HG02870 (cell line): ENCODE results near the gene WDR86.

Source experiments
- ATAC-seq: cut with Tn5 transposase; IDR thresholded peaks from one replicate; pipeline ENCODE4 v1.9.1; 2021; ENCODE audit warnings: mild to moderate bottlenecking, moderate library complexity; ENCODE audit not compliant: unreplicated experiment

The WDR86 gene

DNA sequence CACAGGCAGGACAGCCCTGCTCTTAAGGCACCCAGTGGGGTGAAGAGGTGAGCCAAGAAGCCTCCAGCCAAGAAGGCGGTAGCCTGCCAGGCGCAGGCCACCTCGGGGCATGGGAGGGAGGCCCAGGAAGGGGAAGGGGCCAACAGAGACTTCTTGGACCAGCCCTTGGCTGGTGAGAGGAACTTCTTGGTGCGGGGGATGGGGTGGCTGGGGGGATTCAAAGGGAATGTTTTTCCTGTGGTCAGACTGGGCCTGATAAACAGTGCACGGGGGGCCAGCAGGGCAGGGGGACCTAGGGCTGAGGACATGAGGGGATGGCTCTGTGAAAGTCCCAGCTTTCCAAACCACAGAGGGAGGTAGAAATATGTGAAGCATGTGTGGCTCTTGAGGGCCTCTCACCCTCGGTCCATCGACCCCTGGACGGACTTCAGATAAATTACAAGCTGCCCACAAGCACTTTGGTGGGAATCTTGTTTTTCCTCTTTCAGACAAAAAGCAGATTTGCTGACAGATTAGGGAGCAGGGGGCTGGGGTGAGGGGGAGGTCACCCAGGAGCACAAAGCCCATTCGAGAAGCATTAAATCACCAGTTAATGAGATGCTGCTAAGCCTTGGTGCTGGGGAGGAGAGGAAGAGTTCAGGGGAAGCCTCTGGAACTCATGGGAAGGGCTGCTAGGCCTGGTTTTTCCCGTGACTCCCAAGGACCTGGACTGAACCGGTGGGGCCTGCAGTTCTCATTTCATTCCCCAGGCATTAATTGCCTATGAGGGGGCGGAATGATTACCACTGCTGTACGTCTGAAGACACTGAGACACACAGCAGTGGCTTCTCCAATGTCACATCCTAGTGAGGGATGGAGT, 18.8 kb upstream of the WDR86 start:
- ATAC-seq = no peak

DNA sequence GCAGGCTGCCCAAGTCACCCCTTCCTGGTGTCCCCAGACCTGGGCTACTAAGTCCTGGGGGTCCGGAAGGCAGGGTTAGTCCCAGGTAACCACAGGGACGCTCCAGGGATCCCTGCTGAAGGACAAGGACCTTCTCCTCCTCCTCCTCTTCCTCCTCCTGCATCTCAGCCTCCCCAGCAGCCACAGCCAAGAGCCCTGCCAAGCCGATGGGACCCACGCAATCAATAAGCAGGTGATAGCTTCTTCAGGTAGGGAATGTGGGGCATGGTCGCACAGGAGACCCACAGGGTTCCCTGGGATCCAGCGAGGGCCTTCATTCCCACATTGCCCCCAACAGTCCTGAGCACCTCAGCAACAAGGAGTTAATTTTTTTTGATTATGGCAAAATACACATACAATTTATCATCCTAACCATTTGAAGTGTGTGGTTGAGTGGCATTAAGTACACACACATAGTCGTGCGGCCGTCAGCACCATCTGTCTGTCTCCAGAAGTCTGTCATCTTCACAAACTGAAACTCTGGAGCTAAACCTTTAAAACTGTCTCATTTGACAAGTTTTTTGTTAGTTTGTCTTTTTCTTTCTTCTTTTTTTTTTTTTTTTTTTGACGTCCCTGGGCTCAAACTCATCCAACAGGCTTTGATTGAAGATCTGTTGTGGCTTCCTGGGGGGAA, 18.0 kb upstream of the WDR86 start:
- no peak for ATAC-seq

DNA sequence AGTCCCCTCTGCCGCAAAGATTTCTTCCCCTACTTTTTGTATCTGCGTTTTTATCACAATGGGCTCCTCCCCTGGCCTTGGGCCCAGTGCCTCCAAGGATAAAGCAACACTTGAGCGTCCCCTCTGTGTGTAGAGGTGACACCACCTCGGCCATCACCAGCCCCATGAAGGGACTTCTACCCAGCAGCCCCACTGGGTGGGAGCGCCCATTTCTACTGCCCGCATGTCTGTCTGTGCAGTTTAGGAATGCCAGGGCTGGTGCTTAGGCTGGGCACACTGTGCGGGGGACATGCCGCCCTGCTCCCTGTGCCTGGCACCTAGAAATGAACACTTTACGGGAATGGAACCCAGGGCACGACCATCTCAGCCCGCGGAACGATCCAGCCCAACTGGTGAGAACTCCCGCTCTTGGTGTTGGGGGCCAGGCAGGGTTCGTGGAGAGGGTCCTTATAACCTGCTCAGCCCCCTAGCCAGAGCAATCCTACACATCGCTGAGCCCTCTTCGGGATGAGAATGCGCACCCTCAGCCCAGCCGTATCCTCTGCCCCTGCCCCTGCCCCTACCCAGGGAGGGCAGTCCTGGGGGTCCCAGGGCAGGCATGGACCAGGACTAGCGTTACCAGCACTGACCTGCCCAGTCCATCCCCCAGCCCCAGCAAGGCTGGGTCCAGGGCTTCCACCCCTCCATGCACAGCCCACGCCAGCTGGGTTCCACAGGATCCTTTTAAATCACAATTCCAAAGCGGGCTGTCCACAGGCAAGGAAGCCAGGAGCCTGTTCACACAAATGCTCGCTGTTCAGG, 17.3 kb upstream of the WDR86 start:
- ATAC-seq = no peak

DNA sequence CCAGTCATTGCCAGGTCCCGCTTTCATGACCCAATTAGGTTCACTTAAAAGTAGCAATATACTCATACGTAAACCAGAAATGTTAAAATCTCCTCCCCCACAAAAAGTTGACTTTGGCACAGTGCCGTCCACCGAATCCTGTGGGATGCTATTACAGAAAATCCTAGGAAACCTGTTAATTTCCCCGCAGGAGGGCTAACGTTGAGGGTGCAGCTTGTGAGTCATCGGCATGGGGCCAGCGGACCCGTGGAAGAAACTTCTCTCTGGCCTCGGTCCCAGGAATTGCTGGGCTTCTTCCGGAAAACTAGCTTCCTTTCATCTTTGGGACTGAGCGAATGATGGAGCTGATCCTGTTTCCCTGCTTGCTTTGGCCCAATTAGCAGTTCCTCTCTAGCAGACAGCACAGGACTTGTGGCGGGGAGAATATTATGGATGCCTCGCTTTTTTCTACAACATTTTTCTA, 16.6 kb upstream of the WDR86 start:
- ATAC-seq = no peak

DNA sequence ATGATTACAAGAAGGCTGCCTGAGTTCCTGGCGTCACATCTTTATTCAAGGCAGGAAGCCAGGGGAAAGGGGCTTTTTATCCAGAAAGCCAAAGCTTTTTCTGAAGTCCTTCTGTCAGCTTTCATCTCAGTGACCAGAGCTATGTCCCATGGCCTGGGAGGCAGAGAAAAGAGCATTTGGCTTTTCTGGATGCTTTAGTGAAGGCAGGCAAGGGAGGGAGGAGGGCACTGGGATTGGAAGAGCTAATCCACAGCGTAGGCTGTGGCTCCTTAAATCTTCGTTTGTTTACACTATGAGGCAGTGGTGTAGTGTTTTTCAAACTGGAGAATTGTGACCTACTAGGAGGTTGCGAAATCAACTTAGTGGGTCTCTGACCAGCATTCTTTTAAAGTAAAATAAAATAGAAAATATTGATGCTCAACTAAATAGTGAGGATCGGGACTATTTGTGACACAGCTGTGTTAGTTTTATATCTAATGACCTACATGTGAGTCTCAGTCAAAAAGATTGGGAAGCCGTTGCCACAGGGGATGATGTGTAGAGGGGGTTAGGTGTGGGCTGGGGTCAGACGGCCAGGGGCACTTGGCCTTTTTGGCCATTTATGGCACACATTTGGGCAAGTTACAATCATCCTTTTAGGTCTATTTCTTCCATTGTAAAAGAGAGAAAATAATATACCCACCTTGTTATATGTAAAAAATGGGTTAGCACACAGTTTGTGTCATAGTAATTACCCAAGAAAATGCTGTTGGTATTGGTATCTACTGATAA, 16.0 kb upstream of the WDR86 start:
- no peak for ATAC-seq

DNA sequence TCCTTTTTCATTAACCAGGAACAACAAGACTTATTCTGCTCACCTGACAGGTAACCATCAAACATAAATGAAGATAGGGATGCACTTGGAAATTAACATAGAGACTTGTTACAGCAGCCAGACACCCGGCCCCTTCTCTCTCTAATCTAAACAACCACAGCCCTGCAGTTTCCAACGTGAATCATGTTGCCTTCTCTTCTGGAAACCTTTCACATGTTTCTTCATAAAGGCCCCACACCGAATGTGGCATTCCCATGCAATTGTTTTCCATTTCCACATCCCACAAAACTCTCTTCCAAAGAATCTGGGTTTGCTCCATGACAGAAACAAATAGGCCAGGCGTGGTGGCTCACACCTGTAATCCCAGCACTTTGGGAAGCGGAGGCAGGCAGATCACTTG, 15.0 kb upstream of the WDR86 start:
- no peak for ATAC-seq

DNA sequence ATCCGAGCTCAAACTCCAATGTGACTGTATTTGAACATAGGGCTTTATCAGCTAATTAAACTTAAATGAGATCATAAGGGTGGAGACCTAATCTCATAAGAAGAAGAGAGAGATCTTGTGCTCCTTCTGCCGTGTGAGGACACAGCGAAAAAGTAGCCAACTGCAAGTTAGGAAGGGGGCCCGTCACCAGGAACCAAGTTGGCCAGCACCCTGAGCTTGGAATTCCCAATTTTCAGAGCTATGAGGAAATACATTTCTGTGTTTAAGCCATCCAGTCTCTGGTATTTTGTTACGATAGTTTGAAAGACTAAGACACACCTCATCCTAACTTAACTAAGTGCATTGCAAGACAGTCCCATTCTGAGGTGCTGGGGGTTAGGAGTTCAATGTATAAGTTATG, 14.1 kb upstream of the WDR86 start:
- no peak for ATAC-seq

DNA sequence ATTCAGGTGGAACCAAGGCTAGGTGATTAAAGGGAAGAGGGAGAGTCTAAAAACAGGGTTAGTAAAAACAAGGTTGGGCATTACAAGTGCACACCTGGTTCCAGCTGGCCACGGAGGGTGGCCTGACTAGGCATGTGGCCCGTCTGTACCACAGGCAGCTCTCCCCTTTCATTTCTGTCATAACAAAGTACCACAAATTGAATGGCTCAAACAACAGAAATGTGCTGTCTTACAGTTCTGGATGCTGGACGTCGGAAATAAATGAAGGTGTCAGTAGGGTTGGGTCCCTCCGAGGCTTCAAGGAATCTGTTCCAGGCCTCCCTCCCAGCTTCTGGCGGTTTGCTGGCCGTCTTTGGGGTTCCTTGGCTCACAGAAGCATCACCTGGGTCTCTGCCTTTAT, 13.4 kb upstream of the WDR86 start:
- ATAC-seq = no peak

DNA sequence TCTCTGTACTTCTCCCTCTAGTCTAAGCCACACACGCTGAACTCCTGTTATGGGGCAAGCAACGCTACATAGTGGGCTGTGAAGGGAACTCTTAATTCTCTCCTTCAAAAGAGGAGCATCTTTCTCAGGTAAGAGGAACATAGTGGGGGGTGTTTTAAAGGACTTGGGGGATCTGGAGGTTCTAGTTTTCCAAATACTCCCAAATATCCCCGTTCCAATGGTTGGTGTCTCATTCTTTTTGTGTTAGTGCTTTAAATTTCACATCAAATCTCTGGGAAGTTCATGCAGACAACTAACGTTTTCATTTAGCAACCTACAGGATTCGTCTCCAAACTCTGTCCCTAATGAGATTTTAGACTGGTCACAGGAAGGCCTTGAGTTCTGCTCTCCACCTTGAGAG, 12.4 kb upstream of the WDR86 start:
- ATAC-seq = no peak

DNA sequence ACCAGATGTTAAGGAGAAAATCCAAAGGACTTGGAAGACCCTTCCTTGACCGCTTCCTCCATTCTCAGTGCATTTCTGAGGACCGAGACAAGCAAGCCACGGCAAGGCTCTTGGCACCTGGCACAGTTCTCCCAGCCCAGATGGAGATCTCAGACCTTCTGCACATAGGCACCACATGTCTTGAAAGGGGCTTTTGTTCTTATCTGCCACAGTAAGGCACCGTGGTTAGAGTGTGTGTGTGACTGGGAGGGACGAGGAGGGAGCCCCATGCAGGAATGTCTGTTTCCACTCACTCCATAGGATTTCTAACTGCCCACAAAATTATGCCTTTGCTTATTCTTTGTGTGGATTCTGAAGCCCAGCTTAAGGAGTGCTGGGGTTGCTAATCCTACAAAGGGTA, 10.3 kb upstream of the WDR86 start:
- ATAC-seq = no peak

DNA sequence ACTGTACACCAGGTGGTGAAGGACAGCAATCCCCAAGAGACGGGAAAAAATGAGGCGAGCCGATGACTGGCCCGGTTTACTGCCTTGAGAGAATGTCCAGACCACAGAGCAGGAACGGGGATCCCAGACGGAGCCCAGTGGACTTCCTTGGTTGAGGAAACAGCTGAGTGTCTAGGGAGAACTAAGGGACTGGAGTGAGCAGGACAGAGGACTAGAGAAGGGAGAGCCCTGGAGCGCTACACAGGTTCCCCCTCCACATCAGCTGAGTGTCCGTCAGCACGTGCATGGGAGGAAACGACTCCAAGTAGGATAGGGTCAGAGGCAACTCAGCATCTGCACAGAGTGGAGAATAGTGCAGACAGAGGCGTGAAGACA, 7.1 kb upstream of the WDR86 start:
- ATAC-seq = no peak

DNA sequence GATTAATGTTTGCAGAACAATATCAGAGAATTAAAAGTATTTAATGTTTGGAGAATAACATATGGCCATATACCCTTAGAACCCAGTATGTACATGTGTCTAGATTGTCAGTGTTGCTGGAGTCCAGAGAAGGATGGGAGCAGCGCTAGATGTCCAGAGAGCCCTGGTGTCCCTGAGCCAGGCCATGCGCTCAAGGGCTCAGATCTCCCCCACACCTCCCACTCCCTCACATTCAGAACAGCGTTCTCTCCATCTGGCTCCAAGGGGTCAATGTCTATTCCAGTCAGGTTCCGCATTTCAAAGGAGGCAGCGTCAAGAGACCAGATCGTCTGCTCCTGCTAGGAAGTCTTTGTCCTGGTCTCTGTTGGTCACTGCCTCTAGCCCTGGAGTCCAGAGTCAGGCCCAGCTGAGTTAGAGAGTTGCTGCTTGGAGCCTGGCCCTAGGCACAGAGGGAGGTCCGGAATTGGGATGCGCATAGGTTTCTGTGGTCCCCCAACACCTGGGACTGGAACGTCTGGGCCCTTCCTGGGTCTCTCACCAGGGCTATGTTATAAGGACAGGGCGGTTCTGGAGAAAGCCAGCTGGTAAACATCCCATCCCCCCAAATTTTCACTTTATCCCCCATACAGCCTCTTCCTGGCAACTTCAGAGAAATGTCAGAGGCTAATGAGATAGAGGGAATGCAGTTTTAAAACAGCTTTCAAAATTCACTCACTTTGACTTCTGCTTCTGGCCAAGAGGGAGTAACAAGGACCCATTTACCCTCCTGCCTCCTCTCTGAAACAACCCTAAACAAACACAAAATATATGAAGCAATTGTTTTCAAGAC, 6.5 kb upstream of the WDR86 start:
- ATAC-seq = no peak

DNA sequence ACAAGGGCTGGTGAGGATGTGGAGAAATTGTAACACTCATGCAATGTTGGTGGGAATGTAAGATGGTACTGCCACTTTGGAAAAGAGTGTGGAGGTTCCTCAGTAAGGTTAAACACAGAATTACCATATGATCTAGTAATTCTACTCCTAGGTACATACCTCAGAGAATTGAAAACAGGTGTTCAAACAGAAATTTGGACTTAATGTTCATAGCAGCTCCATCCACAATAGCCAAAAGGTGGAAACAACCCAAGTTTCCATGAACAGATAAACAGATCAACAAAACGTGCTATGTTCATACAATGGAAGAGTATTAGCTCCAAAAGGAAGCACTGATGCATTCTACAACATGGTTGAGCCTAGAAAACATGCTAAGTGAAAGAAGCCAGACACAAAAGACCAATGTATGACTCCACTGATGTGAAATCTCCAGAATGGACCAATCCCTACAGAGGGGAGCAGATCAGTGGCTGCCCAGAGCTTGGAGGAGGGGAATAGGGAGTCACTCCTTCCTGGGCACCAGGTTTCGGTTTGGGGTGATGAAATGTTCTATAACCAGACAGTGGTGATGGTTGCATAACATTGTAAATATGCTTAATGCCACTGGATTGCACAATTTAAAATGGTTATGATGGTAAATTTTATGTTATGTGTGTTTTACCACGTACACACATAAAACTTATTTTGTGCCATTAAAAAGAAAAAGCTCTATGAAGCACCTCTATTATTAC, 5.7 kb upstream of the WDR86 start:
- no peak for ATAC-seq

DNA sequence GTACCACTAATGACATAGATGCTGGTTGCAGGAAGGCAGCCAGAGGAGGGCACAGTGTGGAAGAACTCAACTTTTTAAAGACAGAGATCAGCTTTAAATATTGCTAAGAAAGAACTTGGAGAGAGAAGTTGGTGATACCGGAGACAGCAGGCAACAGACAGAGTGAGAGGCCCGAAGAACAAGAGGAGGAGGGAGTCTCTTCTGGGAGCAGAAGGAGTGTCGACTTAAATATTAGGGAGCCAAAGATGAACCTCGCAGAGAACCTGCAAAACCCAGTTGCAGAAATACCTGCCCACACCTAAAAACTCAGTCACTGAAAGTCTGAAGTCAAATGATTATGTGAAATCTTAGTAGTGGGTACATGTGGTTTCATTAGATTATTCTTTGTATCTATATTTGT, 3.4 kb upstream of the WDR86 start:
- ATAC-seq = no peak

DNA sequence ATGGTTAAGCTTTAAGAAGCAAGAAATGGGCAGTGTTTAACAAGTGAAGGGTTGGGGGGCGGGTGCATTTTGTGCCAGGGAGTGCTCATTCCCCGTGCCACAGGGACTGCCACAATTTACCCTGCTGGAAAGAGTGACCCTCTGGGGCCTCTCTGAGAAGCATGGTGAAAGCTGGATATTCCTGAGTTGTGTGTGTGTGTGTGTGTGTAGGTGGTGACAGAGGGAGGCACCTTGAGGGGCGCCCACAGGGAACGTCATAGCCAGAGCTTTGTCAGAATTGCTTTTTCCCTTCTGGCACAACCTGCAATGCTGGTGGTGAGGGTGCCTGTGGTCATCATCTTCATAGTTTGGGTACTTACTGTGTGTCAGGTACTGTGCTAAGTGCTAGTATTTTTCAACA, 2.5 kb upstream of the WDR86 start:
- ATAC-seq = no peak

DNA sequence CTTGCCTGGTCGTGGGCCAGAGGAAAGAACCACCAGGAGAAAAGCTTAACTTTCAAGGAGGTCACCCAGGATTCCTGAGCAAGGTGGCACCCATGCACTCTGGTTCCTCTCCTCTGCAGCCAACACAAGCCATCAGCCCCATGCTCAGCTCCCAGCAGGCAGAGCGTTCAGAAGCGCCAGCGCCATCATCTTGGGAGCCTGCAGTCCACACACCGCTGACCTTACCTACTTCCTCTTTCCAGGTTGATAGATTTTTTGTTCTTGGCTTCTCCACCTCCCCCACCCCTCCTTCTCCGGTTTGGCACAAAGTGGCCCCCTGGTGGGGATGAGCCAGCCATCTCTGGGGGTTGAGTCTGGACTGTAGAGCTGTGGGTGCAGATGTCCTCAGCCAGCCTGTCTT, 1.7 kb upstream of the WDR86 start:
- ATAC-seq = no peak

DNA sequence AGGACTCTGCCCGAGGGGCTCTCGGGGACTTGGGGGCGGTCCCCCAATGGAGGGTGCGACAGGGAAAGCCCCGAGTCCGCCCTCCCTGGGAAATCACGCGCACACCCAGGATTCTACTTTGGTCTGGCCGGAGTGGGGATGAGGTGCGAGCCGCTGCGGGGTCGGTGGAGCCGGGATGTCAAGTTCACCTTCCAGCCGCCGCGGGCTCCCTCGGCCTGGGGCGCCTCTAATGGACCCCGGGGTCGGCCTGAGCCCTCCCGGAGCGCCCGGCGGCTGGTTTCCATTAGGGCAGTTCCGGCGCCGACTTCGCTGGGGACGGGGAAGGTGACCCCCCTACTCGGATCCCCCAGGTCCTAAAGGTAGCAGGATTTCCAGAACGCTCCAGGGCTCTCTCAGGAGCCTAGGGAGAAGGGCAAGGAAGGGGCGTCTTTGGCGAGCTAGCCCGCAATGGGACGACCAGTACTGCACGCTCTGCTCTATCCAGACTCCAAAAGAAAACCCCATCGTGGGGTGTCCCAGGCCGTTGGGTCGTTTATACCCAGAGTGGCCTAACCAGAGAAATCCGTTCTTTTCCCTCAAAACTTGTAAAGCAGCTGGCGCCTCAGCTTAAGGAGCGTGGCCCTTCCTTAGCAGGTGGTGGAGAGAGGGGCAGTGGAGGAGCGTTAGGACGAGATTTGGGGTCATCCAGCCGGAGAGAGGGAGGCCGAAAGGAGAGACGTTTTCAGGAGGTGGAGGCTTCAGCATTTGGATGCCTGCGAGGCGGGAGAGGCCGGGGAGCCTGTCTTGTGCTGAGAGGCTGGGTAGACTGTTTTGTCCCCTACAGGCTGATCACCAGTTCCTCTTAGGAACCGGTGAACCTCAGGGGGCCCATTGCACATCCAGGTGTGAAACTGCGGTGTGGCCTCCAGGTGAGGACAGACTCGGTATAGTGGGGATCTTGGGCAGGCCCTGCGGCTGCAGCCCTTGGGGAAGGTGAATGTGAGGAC, 860 bp upstream of the WDR86 start:
- ATAC-seq = no peak
